GM19099 (cell line): ENCODE measurements around the gene SULT1E1.

Experiments
- POLR2A ChIP-seq: IDR thresholded peaks from 3 replicates; pipeline ENCODE4 v1.6.1; 2011; ENCODE audit warnings: low read depth; ENCODE audit not compliant: insufficient read length; ENCODE audit errors: extremely low read depth

Gene SULT1E1

DNA sequence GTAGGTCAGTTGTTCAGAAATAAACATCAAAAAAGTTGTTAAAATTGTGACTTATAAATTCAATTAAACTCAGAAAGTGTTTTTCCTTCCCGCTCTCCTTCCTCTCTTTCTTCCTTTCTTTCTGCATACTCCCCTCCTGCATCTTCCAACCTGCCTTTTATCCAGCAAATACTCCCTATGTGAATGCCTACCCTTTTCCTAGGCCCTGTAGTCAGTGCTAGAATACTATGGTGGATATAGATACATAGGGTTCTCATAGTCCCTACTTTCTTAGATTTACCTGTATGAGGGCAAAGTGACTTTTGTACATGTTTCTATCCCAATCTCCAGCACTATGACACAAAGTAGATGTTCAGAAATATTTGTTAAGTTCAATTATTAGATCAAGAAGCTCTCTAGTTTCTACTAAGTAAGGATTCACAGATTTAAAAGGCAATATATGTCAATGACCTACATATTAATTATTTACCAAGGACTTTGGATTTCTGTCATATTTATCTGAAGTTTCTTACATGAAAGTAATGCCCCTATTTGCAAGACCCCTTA, 732 bp downstream of the SULT1E1 start:
- no peak for TF ChIP-seq POLR2A

DNA sequence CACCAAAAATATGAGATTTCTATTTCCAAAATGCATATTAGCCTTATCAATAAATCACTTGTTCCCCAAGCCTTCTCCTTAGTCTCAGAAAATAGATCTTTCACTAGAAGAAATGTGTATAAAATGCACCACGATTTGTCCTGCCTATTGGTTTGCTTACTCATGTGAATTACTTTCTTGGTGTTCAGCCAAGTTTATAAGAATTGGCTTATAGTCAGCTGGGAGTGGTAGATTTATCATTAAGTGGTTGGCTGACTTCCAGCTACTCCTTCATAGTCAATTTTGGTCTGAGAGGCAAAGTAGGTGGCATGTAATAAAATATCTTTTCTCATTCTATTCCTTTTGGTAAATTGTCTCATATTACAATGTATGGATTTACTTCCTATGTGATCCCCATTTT, 1.3 kb downstream of the SULT1E1 start:
- TF ChIP-seq POLR2A: no peak

DNA sequence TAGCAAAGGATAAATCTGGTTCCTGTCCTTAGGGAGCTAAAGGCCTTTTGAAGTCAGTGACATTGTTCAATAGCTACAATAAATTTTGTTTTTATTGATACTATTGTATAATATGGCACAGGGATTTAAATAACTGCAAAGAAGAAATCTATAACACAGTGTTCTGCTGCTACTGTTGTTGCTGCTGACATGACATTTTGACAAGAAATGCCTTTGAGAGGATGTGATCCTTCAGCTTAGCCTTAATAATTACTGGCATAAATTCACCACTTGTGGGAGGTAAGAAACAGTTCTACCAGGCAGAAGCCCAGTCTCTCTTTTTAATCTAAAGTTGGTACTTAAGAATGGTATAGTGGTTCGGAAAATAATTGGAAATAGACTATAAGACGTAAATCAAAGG, 4.1 kb downstream of the SULT1E1 start:
- no peak for TF ChIP-seq POLR2A

DNA sequence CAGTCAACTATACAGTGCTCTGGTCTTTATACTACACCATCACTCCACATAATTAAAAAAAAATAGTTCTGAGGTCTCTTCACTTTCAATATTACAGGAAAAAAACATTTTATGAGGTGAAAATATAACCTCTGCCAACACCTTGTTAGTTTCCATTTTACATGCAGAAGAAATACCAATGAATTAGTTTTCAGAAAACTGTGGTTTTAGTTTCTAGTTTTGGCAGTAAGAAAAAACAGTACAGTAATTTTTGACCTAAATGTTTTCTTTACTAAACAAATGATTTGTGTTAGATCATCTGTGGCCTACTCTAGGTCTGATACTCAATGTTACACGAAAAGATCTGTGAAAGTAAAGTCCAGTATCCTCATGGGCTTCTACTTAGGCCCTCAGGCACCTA, 10.0 kb downstream of the SULT1E1 start:
- TF ChIP-seq POLR2A: no peak

DNA sequence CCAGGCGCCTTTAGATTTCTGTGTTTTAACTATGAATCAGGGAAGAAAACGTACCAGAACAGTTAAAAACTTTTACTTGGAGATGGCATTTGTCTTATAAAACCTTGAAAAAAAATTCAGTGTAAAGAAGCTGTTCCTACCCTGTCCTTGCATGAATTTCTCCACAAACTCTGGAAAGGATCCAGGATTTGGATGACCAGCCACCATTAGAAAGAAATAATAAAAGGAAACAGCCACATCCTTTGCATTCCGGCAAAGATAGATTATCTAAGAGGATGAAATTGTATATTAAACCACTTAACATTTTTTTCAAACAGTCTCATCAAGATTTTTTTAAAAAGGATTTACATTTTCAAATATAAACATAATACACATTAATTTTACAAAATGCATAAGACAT, 10.6 kb downstream of the SULT1E1 start:
- TF ChIP-seq POLR2A: no peak

DNA sequence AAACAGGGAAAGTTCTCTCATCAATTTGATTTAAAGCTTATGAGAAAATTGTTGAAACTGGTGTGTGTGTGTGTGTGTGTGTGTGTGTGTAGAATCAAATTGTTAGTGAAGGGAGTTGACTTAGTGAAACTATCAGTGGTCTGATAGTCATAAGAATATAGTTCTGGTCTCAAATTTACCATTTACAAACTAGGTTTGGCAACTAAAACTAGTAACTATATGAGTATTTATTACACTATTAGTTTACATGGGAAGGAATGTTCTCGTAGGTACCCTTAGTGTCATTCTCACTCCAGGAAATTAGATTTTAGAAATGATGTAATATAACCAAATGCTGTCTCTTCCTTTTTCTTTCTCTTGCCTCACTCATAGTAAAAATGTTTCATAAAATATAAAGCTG, 11.9 kb downstream of the SULT1E1 start:
- no peak for TF ChIP-seq POLR2A

DNA sequence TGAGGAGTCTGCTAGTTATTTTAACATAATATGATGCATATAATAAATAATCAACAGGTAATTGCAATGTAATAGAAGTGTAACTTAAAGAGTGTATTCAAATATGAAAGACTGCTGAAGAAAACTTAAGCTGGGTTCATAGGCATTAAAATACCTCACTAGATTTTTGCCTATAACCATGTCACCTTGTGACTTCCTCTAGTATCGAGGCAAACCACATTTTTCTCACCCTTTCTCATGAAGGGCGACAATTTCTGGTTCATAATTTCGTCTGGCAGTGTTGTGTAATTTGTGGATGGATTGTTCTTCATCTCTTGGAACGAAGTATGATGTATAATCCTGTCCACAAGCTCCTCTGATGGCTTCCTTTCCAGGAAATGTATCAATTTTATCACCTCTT, 16.0 kb downstream of the SULT1E1 start:
- TF ChIP-seq POLR2A: no peak

DNA sequence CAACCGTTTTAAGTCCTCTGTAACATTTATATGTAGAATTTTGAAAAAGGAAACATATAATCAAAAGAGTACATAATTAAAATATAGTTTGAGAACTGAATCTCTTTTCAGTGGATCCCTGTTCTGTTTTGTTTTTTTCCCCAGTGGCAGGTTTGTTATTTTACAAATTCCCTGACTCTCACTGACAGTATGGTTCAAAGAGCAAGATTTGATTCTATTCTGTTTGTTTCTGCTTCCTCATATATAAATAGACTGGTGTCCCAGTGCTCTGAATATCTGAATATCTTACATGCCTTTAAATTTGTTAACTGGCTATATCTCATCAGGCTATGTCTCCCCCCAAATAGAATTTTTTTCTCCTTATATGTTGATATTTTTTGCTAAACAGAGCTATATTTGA, 16.6 kb downstream of the SULT1E1 start:
- TF ChIP-seq POLR2A: no peak

DNA sequence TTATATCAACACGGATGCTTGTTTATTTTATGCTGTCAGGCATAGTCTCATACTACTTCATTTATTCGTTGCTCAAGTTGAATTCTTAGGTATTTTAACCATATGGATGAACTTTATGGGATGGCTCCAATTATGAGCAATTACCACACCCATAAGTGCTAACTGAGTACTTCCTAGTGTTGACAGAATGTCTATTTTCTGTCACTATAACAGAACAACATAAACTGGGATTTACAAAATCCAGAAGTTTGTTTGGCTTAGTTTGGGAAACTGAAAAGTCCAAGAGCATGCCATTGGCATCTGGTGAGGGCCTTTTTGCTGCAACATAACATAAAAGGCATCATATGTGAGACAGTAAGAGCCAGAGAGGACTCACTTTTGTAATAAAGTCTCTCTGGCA, 21.0 kb downstream of the SULT1E1 start:
- no peak for TF ChIP-seq POLR2A

DNA sequence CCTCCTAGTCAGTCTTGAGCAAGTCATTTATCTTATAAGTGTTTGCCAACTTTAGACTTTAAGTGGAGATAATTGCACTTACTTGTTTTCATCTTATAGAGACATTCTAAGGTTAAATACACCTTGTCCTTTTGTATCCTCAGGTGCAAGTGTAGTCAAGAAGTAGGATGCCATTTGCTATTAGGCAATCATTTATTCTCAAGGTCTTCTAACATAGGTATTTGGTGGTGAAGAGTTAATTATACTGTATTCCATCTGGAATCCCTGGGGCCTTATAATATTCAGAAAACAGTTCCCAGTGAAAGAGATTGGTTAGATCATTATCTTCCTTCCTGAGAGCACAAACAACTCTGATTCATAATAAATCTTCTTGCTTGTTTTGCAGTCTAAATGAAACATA, 23.7 kb downstream of the SULT1E1 start:
- no peak for TF ChIP-seq POLR2A

DNA sequence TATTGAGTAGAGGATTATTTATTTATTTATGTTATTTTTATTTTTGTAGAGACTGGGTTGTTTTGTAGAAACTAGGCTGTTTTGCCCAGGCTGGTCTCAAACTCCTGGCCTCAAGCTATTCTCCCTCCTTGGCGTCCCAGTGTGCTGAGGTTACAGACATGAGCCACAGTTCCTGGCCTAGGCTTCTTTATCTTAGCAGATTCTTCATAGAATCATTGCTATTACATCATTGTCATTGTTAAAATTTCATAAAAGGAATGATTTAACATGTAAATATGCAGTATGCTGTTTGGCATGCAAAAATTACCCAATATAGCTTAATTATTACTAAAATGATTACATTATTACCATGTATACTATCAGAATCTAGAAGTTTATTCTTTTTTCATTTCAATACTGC, 24.2 kb downstream of the SULT1E1 start:
- TF ChIP-seq POLR2A: no peak

DNA sequence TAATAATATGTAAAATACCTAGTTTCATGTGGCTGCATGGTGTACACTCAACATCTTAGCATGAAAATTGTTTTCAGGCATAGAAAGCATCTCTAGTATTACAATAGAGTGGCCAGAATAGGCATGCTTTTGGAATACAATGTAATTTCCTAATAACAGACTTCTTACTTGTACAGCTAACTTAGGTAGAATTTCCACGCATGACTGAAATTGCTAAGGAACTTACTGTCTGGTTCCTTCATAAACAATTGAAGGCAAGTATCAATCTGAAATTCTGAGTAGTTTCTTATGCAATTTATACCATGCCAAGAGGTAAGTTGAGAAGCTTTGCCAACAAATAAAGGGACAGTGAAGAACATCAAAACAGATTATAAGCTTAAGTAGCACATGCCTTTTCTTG, 26.7 kb downstream of the SULT1E1 start:
- no peak for TF ChIP-seq POLR2A

DNA sequence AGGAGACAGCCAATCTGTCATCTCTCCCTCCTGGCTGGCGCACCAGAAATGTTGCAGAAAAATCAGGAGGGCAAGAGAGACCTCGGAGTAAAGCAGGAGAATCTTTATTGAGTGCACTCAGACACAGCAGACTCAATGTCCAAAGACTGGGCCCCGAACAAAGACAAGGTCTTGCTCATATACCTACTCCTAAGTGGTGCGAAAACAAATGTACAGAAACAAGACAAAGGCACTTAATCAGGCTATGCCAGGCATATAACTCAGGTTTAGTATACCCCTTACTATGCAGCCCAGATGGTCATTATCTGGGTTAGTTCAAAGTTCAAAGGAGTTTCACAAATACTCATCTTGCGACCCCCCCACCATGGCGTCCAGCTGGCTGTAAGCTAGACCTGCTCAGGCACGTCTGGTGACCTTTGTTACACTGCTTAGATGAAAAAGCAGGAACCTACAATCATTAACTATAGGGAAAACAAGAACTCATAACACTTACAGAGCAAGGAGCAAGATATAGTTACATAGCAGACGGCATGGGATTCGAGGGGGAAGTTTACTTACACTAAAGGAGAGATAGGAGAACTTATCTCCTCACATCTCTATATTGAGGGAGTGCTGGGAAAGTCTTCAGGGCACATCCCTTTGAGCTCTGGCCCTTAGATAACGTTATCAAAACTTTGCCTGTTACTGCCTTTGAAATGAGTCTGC, 27.5 kb downstream of the SULT1E1 start:
- no peak for TF ChIP-seq POLR2A

DNA sequence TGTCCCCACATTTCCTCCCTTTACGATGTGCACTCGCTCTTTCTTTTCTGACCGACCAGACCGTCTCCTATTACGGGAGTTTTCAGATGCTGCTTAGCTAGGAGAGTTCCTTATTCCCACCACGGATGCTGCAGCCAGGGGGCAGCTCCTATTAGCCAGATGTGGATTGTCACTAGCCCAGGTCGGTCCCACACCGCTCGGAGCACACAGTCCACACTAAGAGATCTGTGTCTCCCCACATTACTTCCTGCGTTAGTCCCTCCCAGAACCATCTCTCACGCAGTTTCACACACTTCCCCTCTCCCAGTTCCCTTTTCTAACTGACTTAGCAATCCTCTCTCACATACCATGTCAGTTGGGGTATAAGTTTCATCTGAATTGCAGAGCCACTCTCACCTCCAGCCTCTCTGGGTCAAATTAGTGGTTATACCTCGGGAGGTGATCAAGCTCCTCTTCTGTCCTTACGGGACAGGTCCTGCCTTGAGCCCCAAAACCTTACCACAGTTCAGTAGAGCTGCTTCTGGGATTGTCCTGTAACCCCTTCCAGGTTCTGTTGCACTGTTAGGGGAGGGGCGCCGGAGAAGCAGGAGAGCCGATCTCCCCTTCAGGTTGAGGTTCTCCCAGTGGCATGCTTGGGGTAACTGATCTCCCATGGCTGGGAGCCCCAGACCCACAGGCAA, 28.2 kb downstream of the SULT1E1 start:
- peak; percentile 36 for TF ChIP-seq POLR2A

DNA sequence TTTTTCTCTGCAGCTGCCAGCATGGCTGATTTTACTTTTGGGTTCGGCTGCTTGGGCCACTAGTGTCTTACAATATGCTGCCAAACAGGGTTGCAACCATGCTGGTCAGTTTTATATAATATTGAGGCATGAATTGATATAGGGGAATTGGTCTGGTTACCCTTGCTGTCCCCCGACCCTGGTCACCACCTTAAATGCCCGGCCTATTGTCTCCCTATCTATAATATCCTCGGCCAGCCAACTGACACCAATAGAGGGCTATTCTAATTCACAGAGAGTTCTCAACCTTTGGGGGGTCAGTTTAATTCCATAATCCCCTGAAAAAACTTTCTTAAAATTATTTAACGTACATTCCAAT, 28.7 kb downstream of the SULT1E1 start:
- no peak for TF ChIP-seq POLR2A

DNA sequence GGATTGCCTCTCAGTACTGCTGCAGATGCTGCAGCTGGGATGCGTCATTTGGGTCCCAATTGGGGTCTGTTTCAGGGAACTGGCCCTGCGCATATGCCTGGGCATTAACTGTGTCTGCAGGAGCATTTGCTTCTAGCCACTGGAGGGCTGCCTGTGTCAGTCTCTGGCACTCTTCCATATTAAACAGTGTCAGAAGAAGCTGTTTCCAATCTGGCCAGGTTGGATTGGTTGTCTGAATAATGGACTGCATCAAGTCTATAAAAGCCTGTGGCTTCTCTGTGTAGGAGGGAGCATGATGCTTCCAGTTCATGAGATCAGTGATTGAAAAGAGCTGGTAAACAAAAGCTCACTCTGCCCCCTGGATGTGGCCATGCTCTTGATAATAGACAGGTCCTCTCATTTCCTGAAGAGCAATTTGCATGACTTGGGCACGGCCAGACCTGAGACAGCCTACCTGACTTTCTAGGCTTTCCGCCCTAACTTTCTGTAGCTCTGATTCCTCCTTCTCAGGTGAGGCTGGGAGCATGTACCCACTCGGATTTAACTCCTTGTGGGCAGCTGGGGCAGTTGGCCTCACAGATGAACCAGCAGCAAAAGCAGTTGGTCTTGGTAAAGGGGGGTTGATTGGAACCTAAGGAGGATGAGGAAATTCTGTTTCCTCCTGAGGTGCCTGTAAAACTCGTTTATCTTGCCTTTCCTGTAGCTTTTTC, 29.2 kb downstream of the SULT1E1 start:
- no peak for TF ChIP-seq POLR2A
